Measurements from ENCODE around the gene ALKBH8. TPM values are rescaled to one million over a fixed set of nuclear protein-coding genes. Genes with fewer than 3 reads are reported as not detected.
A peak's percentile ranks its signal among the peaks of the same experiment; 100 is the strongest.
"Not testable (repeated sequence)": the region's sequence is repeated elsewhere in the genome, so short reads cannot be mapped to it uniquely, and the experiment has no call there.

ALKBH8 gene
- total RNA-seq, 2 donors from 2014 or later = 8.5 to 9.3 TPM

GRCh38 chr11:107468596-107468995 is 96.9 kb downstream of the ALKBH8 start:
- ATAC-seq = no peak
- Mint-ChIP-seq H3K27ac (no peak overlapping the region), H3K4me3 (no peak overlapping the region), H3K9me3 (peaks cover 3% of the 10 kb centered on the region), H3K36me3 (peaks cover 5% of the 10 kb centered on the region), H3K4me1 (ENCODE audit: low read depth in 2 of 2) (no peaks in the 10 kb centered on the region), H3K27me3 (peaks cover 39 to 48% of the 10 kb centered on the region in 2 donors)
- DNase-seq (ENCODE audit: low spot score) = no peak

GRCh38 chr11:107467696-107468095 is 97.8 kb downstream of the ALKBH8 start:
- H3K4me3 Mint-ChIP-seq = no peak overlapping the region
- H3K4me1 Mint-ChIP-seq (ENCODE audit: low read depth in 2 of 2) = no peaks in the 10 kb centered on the region
- DNase-seq (ENCODE audit: low spot score) (no peak), ATAC-seq (no peak)
- peaks cover 13% of the 10 kb centered on the region for H3K36me3 Mint-ChIP-seq
- peaks cover 43 to 54% of the 10 kb centered on the region in 2 donors for H3K27me3 Mint-ChIP-seq
- H3K9me3 Mint-ChIP-seq = peaks cover 6% of the 10 kb centered on the region
- no peak overlapping the region for H3K27ac Mint-ChIP-seq

- not testable (repeated sequence) for H3K9me3 Mint-ChIP-seq; H3K4me1 Mint-ChIP-seq (ENCODE audit: low read depth in 2 of 2)
These were observed 99.2 kb downstream of the ALKBH8 start for GRCh38 chr11:107466275-107466866.

GRCh38 chr11:107457558-107458271 is 107.8 kb downstream of the ALKBH8 start, which contains the start of gene CWF19L2:
TSS of gene CWF19L2 (minus strand) at chr11:107457825. CDS start at chr11:107457816, 9 bp downstream.
- H3K9me3 Mint-ChIP-seq = no peaks in the 10 kb centered on the region
- peak; percentile 92 for DNase-seq (ENCODE audit: low spot score)
- H3K27ac Mint-ChIP-seq = peak within 1 kb of the TSS; percentile 87 to 96
- peaks cover 9 to 17% of the 10 kb centered on the region in 2 donors for H3K27me3 Mint-ChIP-seq
- no peaks in the 10 kb centered on the region for H3K36me3 Mint-ChIP-seq
- ATAC-seq = peak; percentile 98 to 99
- H3K4me3 Mint-ChIP-seq = peak within 1 kb of the TSS; percentile 94
- peaks cover 14 to 24% of the 10 kb centered on the region in 2 donors for H3K4me1 Mint-ChIP-seq (ENCODE audit: low read depth in 2 of 2)

More at GRCh38 chr11:107466275-107466866, 99.2 kb downstream of the ALKBH8 start:
- peaks cover 13% of the 10 kb centered on the region for H3K36me3 Mint-ChIP-seq
- H3K4me3 Mint-ChIP-seq; DNase-seq (ENCODE audit: low spot score); H3K27ac Mint-ChIP-seq; ATAC-seq: not testable (repeated sequence)
- H3K27me3 Mint-ChIP-seq = peaks cover 49 to 55% of the 10 kb centered on the region in 2 donors

GRCh38 chr11:107457205-107457557 is 108.4 kb downstream of the ALKBH8 start:
- Mint-ChIP-seq H3K4me1 (ENCODE audit: low read depth in 2 of 2) (peaks cover 14 to 26% of the 10 kb centered on the region in 2 donors), H3K27ac (peak overlapping the region; percentile 87 to 96), H3K4me3 (peak overlapping the region; percentile 94), H3K27me3 (peaks cover 4 to 11% of the 10 kb centered on the region in 2 donors), H3K9me3 (no peaks in the 10 kb centered on the region), H3K36me3 (peaks cover 2% of the 10 kb centered on the region)
- DNase-seq (ENCODE audit: low spot score) (no peak), ATAC-seq (peak; percentile 43 to 46)

- DNase-seq (ENCODE audit: low spot score) = no peak
- Mint-ChIP-seq H3K27ac (no peak overlapping the region), H3K36me3 (peaks cover 6% of the 10 kb centered on the region), H3K27me3 (no peaks in the 10 kb centered on the region), H3K9me3 (no peaks in the 10 kb centered on the region), H3K4me3 (no peak overlapping the region), H3K4me1 (ENCODE audit: low read depth in 2 of 2) (peaks cover 14 to 30% of the 10 kb centered on the region in 2 donors)
- ATAC-seq = no peak
These were observed 111.8 kb downstream of the ALKBH8 start for GRCh38 chr11:107453594-107454286.

Other genes starting within 250 kb of the ALKBH8 start
- 10 to 100 TPM; 16.5 to 26.2 TPM for gene CWF19L2, start 107.9 kb downstream of the ALKBH8 start, total RNA-seq
- not detected for gene ELMOD1, start 25.4 kb upstream of the ALKBH8 start, total RNA-seq
- not detected for gene SLN, start 146.3 kb upstream of the ALKBH8 start, total RNA-seq

Measured in natural killer cell treated with Interleukin-12 subunit alpha and Interleukin-12 subunit beta and Interleukin-15 and Interleukin-18, amount 100 ng/mL, for 72 hours (primary cell).